Panc1 (cell line): Measurements from ENCODE around the gene GCN1.

Experiments used
- POLR2AphosphoS5 ChIP-seq: IDR thresholded peaks from 2 replicates; pipeline ENCODE4 v1.6.1; 2012; ENCODE audit warnings: mild to moderate bottlenecking, low read depth, low read length, moderate library complexity
- TF ChIP-seq, protein P1 (sequence below): fragments of 450-650 bp; IDR thresholded peaks from 2 replicates; pipeline ENCODE4 v1.5.1; 2017; ENCODE audit warnings: mild to moderate bottlenecking
- TF ChIP-seq, protein P2 (sequence below), 2 experiments: IDR thresholded peaks; 2 replicates each; pipeline ENCODE4 v1.6.1; 2011 to 2012; ENCODE audit warnings: low read depth in 2 of 2, control low read depth in 1 of 2, low read length in 1 of 2, mild to moderate bottlenecking in 1 of 2, moderate library complexity in 1 of 2; ENCODE audit not compliant: insufficient read depth in 1 of 2

DNA sequence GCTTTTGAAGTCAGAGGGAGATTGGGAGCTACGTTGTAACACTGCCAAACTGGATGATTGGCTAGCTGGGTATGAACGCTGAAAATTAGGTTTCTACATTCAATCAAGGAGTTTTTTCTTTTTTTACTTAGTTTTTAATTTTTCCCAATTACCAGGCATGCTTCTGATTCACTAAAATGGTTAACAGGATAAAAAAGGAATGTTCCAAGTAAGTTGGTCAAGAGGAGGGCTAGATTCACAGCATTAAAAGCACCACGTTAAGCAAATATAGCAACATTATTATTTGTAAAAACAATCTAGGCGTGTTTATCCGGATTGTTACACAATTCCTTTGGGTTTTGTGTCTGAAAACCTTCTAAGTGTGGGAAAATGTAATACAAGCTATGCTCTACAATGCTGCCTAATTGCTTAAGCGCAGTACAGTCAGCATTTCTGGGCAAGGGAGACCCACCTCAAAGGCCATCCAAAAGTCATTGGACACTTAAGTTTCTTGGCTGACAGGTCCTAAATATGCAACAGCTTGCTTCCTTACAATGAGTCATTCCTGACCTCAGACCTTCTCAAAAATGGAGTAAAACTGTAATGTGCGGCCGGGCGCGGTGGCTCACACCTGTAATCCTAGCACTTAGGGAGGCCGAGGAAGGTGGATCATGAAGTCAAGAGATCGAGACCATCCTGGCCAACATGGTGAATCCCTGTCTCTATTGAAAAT is 5.2 kb upstream of the GCN1 start:
- TF ChIP-seq, protein P1, sequence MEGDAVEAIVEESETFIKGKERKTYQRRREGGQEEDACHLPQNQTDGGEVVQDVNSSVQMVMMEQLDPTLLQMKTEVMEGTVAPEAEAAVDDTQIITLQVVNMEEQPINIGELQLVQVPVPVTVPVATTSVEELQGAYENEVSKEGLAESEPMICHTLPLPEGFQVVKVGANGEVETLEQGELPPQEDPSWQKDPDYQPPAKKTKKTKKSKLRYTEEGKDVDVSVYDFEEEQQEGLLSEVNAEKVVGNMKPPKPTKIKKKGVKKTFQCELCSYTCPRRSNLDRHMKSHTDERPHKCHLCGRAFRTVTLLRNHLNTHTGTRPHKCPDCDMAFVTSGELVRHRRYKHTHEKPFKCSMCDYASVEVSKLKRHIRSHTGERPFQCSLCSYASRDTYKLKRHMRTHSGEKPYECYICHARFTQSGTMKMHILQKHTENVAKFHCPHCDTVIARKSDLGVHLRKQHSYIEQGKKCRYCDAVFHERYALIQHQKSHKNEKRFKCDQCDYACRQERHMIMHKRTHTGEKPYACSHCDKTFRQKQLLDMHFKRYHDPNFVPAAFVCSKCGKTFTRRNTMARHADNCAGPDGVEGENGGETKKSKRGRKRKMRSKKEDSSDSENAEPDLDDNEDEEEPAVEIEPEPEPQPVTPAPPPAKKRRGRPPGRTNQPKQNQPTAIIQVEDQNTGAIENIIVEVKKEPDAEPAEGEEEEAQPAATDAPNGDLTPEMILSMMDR, result no peak
- peak; percentile 2 for TF ChIP-seq POLR2AphosphoS5
- TF ChIP-seq, protein P2, sequence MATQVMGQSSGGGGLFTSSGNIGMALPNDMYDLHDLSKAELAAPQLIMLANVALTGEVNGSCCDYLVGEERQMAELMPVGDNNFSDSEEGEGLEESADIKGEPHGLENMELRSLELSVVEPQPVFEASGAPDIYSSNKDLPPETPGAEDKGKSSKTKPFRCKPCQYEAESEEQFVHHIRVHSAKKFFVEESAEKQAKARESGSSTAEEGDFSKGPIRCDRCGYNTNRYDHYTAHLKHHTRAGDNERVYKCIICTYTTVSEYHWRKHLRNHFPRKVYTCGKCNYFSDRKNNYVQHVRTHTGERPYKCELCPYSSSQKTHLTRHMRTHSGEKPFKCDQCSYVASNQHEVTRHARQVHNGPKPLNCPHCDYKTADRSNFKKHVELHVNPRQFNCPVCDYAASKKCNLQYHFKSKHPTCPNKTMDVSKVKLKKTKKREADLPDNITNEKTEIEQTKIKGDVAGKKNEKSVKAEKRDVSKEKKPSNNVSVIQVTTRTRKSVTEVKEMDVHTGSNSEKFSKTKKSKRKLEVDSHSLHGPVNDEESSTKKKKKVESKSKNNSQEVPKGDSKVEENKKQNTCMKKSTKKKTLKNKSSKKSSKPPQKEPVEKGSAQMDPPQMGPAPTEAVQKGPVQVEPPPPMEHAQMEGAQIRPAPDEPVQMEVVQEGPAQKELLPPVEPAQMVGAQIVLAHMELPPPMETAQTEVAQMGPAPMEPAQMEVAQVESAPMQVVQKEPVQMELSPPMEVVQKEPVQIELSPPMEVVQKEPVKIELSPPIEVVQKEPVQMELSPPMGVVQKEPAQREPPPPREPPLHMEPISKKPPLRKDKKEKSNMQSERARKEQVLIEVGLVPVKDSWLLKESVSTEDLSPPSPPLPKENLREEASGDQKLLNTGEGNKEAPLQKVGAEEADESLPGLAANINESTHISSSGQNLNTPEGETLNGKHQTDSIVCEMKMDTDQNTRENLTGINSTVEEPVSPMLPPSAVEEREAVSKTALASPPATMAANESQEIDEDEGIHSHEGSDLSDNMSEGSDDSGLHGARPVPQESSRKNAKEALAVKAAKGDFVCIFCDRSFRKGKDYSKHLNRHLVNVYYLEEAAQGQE (IDR thresholded peaks at IDR 0.05; ENCODE audit: insufficient read depth in 1 of 2, low read depth in 2 of 2, low read length in 1 of 2), result no peak
